Measurements from ENCODE around the gene IFI27L2.

The IFI27L2 gene

GRCh38 chr14:94079891-94080620, 49.3 kb downstream of the IFI27L2 start:
- peak overlapping the region; percentile 83 for H3K27ac ChIP-seq
- POLR2A ChIA-PET (ENCODE audit: low non-redundant PET) = no interaction called here
- CTCF ChIA-PET = interaction anchor here (0.6 kb wide), 2 partner anchors 100 to 123 kb away, joined by 3 read pairs; no protein-coding TSS in a partner anchor
- TF ChIP-seq CTCF (conservative IDR thresholded peaks at IDR 0.05; ENCODE audit: low read depth) = no peak
- peak; percentile 44 for DNase-seq (ENCODE audit: low spot score)

- ChIA-PET CTCF (interaction anchor here (0.7 kb wide), 1 partner anchor 71 kb away, joined by 3 read pairs; no protein-coding TSS in a partner anchor), POLR2A (ENCODE audit: low non-redundant PET) (no interaction called here)
- no peak overlapping the region for H3K27ac ChIP-seq
- TF ChIP-seq CTCF (conservative IDR thresholded peaks at IDR 0.05; ENCODE audit: low read depth) = no peak
- no peak for DNase-seq (ENCODE audit: low spot score)
Observed at GRCh38 chr14:94077823-94078222, 51.6 kb downstream of the IFI27L2 start.
